ENCODE data around the gene GCAT. TPM values are rescaled to one million over a fixed set of nuclear protein-coding genes. Genes with fewer than 3 reads are reported as not detected.

The GCAT gene
- total RNA-seq, 4 donors from 2014 or later, result 11.3 to 34.5 (median 20.1) TPM

DNA sequence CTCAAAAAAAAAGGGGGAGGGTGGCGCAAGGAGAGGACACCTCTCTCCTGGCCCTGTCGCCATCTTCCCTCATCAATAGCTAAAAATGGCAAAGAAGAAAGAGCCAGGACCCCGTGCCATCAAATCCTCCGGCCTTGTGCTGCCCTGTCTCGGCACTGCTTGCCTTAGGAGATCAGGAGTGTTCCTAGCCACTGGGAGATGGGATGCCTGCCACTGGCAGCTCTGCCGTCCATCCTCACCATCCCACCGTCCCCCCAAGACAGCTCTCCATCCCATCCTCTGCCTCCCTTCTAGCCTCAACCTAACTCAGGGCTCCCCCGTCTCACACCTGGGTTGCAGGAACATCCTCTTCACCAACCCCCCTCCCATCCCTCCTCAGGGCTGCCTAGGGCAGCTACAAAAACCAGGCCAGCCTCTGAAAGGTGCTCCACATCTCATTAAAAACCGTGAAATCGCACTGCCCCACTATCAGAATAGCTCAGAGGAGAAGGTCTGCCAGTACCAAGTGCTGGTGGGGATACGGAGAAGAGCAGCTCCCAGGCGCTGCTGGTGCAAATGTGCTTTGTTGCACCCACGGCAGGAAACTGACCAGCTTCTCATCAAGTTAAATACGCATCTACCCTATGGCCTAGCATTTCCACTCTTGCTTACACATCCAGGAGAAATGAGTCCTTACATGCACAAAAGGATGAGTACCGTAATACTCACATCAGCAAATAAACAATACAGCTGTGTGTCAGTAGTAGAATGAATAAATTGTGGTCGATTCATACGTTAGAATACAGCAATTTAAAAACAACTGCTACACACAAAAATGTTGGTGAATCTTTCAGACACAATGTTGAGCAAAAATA lies 31.7 kb upstream of the GCAT start:
- no peak for TF ChIP-seq POLR2A (IDR thresholded peaks at IDR 0.05)
- TF ChIP-seq, protein P1, sequence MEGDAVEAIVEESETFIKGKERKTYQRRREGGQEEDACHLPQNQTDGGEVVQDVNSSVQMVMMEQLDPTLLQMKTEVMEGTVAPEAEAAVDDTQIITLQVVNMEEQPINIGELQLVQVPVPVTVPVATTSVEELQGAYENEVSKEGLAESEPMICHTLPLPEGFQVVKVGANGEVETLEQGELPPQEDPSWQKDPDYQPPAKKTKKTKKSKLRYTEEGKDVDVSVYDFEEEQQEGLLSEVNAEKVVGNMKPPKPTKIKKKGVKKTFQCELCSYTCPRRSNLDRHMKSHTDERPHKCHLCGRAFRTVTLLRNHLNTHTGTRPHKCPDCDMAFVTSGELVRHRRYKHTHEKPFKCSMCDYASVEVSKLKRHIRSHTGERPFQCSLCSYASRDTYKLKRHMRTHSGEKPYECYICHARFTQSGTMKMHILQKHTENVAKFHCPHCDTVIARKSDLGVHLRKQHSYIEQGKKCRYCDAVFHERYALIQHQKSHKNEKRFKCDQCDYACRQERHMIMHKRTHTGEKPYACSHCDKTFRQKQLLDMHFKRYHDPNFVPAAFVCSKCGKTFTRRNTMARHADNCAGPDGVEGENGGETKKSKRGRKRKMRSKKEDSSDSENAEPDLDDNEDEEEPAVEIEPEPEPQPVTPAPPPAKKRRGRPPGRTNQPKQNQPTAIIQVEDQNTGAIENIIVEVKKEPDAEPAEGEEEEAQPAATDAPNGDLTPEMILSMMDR (IDR thresholded peaks at IDR 0.05), result no peak
- TF ChIP-seq POLR2AphosphoS5 (IDR thresholded peaks at IDR 0.05), result no peak
- TF ChIP-seq EP300 (IDR thresholded peaks at IDR 0.05), result no peak
- 74% methylated on average over 17 of the region's 17 CpGs for WGBS
- DNase-seq (ENCODE audit: low spot score in 2 of 2), result no peak
- no peak overlapping the region for H3K4me3 ChIP-seq
- H3K9me3 ChIP-seq, result no peaks in the 10 kb centered on the region
- no peaks in the 10 kb centered on the region for H3K27me3 ChIP-seq
- H3K36me3 ChIP-seq, result peaks cover 37% of the 10 kb centered on the region
- peaks cover 19% of the 10 kb centered on the region for H3K4me1 ChIP-seq
- peak overlapping the region; percentile 79 for H3K27ac ChIP-seq

DNA sequence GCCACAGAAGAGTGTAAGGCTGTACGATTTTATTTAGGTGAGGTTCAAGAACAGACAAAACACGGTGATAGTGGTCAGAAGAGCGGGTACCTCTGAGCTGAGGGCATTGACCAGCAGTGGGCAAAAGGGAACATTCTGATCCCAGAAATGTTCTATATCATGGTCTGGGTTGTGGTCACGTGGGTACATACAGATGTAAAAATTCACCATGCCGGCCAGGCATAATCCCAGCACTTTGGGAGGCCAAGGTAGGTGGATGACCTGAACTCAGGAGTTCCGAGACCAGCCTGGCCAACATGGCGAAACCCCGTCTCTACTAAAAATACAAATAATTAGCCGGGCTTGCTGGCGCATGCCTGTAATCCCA lies 31.1 kb upstream of the GCAT start:
- H3K4me1 ChIP-seq, result peaks cover 25% of the 10 kb centered on the region
- H3K36me3 ChIP-seq, result peaks cover 31% of the 10 kb centered on the region
- no peaks in the 10 kb centered on the region for H3K27me3 ChIP-seq
- WGBS, result 51% methylated on average over 10 of the region's 10 CpGs
- H3K27ac ChIP-seq, result peak overlapping the region; percentile 79
- H3K4me3 ChIP-seq, result no peak overlapping the region
- no peak for DNase-seq (ENCODE audit: low spot score in 2 of 2)
- no peaks in the 10 kb centered on the region for H3K9me3 ChIP-seq
- TF ChIP-seq, protein P1 (IDR thresholded peaks at IDR 0.05), result no peak
- no peak for TF ChIP-seq POLR2AphosphoS5 (IDR thresholded peaks at IDR 0.05)
- no peak for TF ChIP-seq EP300 (IDR thresholded peaks at IDR 0.05)

DNA sequence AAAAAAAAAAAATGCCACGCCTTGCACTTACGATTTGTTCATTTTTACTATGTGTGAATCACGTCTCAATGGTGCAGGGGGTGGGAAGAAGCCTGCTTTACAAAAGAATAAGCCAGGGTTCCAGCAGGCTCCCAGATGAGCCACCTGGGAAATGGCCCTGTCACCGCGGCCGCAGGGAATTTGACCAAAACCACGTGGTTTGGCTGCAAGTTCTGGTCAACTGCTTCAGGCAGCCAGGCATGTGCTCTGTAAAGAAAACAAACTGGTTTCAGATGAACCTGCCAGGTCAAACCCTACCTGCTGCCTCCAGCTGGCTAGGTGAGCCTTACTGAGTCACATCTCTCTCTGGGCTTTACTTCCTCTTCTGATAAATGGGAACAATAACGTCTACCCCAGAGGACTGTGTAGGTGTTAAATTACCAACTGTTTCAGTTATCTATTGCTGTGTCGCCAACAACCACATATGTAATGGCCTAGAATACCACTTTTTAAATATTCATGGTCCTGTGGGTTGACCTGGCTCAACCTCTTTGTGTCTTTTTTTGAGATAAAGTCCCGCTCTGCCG lies 30.5 kb upstream of the GCAT start:
- H3K4me3 ChIP-seq, result no peak overlapping the region
- DNase-seq (ENCODE audit: low spot score in 2 of 2), result peak in 1 of 2 donors; percentile 88
- peak overlapping the region; percentile 79 for H3K27ac ChIP-seq
- WGBS, result 25% methylated on average over 11 of the region's 11 CpGs
- H3K4me1 ChIP-seq, result peaks cover 31% of the 10 kb centered on the region
- no peaks in the 10 kb centered on the region for H3K9me3 ChIP-seq
- TF ChIP-seq POLR2AphosphoS5 (IDR thresholded peaks at IDR 0.05), result peak in 1 of 3 donors; percentile 35
- no peak for TF ChIP-seq POLR2A (IDR thresholded peaks at IDR 0.05)
- peaks cover 25% of the 10 kb centered on the region for H3K36me3 ChIP-seq
- no peaks in the 10 kb centered on the region for H3K27me3 ChIP-seq

DNA sequence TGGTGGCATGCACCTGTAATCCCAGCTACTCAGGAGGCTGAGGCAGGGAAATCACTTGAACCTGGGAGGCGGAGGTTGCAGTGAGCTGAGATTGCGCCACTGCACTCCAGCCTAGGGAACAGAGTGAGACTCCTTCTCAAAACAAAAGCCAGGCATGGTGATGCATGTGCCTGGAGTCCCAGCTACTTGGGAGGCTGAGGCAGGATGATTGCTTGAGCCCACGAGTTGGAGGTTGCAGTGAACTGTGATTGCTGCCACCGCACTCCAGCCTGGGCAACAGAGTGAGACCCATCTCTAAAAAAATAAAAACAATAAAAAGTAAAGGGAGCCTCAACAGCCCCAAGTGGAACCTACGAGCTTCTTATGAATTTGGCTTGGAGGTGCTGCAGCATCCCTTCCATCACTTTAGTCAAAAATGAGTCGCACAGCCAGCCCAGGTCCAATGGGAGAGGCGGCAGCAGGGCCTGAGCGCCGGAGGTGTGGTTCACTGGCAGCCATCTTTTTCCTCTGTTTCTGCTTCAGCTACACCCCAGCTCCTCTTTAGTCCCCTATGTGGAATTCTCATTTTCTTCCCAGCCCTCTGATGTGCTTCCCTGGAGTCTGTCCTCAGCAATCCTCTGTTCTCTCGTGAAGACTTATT lies 29.2 kb upstream of the GCAT start:
- WGBS, result 82% methylated on average over 10 of the region's 10 CpGs
- Histone ChIP-seq H3K36me3 (peaks cover 12% of the 10 kb centered on the region), H3K9me3 (no peaks in the 10 kb centered on the region), H3K4me1 (peaks cover 36% of the 10 kb centered on the region), H3K27ac (no peak overlapping the region), H3K4me3 (no peak overlapping the region), H3K27me3 (no peaks in the 10 kb centered on the region)
- no peak for DNase-seq (ENCODE audit: low spot score in 2 of 2)
- TF ChIP-seq EP300 (IDR thresholded peaks at IDR 0.05), result no peak
- TF ChIP-seq POLR2A (IDR thresholded peaks at IDR 0.05), result no peak
- TF ChIP-seq, protein P1 (IDR thresholded peaks at IDR 0.05), result no peak
- TF ChIP-seq POLR2AphosphoS5 (IDR thresholded peaks at IDR 0.05), result no peak

DNA sequence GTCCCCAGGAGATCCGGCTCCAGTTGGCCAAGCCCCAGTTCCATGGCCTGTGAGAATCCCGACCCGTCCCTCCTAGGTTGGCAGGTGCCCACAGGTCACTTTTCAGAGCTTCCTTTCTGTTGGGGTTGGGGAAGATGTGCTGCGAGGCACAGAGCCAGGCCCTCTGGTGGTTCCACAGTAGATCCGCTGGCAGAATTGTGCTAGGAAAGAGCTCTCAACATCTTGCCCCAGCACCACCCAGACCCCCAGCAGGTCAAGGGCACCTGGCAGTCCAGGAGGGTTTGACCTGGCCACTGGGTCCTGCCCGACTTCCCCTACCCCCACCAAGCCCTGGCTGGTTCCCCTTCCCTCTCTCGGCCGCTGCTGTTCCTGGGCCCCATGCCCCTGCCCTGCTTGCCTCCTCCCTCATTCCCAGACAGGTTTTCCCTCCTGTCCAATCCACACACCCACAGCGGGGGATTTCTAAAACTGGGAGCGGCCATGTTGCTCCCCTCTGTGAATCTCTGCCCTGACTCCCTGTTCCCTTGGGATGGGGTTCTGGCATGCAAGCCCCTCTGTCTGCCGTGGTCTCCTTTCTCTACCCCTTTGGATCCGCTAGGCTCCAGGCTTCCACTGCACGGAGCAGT lies 26.2 kb upstream of the GCAT start:
- H3K36me3 ChIP-seq, result no peaks in the 10 kb centered on the region
- TF ChIP-seq POLR2AphosphoS5 (IDR thresholded peaks at IDR 0.05) (no peak), POLR2A (IDR thresholded peaks at IDR 0.05) (no peak)
- TF ChIP-seq, protein P1 (IDR thresholded peaks at IDR 0.05), result peak in 1 of 2 donors; percentile 40
- H3K27me3 ChIP-seq, result no peaks in the 10 kb centered on the region
- no peak overlapping the region for H3K27ac ChIP-seq
- no peaks in the 10 kb centered on the region for H3K9me3 ChIP-seq
- DNase-seq (ENCODE audit: low spot score in 2 of 2), result no peak
- no peak overlapping the region for H3K4me3 ChIP-seq
- 35% methylated on average over 13 of the region's 13 CpGs for WGBS
- H3K4me1 ChIP-seq, result peaks cover 51% of the 10 kb centered on the region
